ENCODE results near the gene IRF2BPL. TPM values are rescaled to one million over a fixed set of nuclear protein-coding genes. Genes with fewer than 3 reads are reported as not detected.
A peak's percentile ranks its signal among the peaks of the same experiment; 100 is the strongest.

Gene IRF2BPL
- total RNA-seq, 2 donors from 2014 or later, result 42.0 to 51.1 TPM

DNA sequence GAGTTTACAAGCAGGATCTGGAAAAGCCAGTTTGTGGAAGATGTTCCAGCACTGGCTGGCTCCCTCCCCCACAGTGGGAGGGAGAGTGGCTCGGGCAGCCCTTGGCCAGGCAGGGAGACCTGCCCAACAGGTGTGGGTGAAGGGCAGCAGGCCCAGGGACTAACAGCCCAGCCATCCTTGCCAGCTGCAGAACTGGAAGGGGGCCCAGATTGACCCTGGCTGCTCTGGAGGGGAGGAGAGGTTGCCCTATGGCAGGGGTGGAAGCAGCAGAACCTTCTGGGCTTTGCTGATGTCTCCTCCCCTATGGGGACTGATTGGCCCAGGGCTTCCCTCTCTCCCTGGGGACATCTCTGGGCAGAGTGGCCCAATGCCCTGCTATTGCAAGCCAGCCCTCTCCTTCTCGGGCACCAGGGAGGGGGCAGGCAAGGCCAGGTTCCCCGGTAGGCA lies 20.5 kb downstream of the IRF2BPL start:
- H3K4me1 ChIP-seq, result peaks cover 0 to 14% of the 10 kb centered on the region in 2 donors
- H3K4me3 ChIP-seq, result no peak overlapping the region
- no peak for DNase-seq (ENCODE audit: low spot score)
- H3K9me3 ChIP-seq, result no peaks in the 10 kb centered on the region
- H3K27ac ChIP-seq, result peak overlapping the region; percentile 12 to 37
- no peaks in the 10 kb centered on the region for H3K36me3 ChIP-seq
- H3K27me3 ChIP-seq, result no peaks in the 10 kb centered on the region
- no peak for TF ChIP-seq CTCF (IDR thresholded peaks at IDR 0.05)

DNA sequence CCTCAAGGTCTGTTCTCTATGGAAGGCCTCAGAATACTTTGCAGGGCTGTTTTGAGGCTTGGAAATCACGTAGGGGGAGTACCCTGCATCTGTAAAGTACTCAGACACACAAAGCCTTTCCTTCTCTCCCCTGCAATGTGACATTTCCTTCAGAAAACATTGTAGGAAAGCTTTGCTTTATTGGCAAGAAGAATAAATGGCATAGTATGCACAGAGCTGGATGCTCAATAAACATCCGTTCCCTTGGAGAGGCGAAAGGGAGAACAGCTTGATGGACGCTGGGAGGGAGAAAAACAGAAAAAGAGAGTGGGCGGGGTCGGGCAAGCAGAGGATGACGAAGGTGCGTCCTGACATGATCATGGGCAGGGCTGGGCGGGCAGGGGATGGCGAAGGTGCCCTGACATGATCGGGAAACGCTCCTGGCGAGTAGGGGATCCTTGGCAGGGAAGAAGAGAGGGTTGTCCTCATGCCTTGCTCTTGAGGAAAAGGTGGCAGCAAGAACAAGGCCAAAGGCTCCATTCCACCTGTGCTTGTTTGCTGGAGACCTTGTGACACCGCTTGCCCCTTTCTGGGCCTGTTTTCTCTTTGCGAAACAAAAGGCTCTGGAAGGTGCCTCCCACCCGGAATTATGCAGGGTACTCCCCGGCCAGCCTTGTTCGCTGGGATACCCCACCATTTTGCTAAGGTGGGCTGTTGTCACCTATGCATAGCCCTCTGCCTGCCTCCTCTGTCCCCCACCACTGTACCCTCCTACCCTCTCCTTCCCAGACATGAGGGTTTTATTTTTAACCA lies 21.1 kb downstream of the IRF2BPL start:
- Histone ChIP-seq H3K27ac (peak overlapping the region; percentile 12 to 37), H3K4me3 (no peak overlapping the region), H3K36me3 (no peaks in the 10 kb centered on the region), H3K27me3 (no peaks in the 10 kb centered on the region), H3K9me3 (no peaks in the 10 kb centered on the region), H3K4me1 (peaks cover 0 to 14% of the 10 kb centered on the region in 2 donors)
- no peak for DNase-seq (ENCODE audit: low spot score)
- no peak for TF ChIP-seq CTCF (IDR thresholded peaks at IDR 0.05)

DNA sequence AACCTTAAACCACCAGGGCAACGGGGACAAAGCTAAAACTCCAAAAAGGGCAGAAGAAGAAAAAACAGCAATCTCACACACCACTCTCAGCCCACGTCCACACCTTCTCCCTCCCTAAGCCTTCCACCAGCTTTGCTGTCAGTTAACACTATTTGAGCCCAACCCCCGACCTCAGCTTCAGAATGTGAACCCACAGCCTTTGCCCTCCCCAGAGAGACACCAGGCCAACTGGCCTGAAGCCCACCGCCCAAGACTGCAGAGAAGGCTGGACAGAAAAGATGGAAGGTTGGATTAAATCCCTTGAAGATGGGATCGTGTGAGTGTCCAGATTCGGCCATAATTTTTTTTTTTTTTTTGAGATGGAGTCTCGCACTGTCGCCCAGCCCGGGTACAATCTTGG lies 22.4 kb downstream of the IRF2BPL start:
- Histone ChIP-seq H3K27ac (no peak overlapping the region), H3K4me3 (no peak overlapping the region), H3K27me3 (no peaks in the 10 kb centered on the region), H3K4me1 (peaks cover 0 to 15% of the 10 kb centered on the region in 2 donors), H3K9me3 (no peaks in the 10 kb centered on the region), H3K36me3 (no peaks in the 10 kb centered on the region)
- no peak for DNase-seq (ENCODE audit: low spot score)
- TF ChIP-seq CTCF (IDR thresholded peaks at IDR 0.05), result no peak

GRCh38 chr14:77005559-77005958 lies 22.9 kb downstream of the IRF2BPL start:
- peaks cover 0 to 21% of the 10 kb centered on the region in 2 donors for H3K4me1 ChIP-seq
- H3K9me3 ChIP-seq, result no peaks in the 10 kb centered on the region
- H3K4me3 ChIP-seq, result no peak overlapping the region
- no peaks in the 10 kb centered on the region for H3K27me3 ChIP-seq
- TF ChIP-seq CTCF (IDR thresholded peaks at IDR 0.05), result no peak
- H3K27ac ChIP-seq, result no peak overlapping the region
- no peak for DNase-seq (ENCODE audit: low spot score)
- H3K36me3 ChIP-seq, result no peaks in the 10 kb centered on the region

- Histone ChIP-seq H3K27me3 (no peaks in the 10 kb centered on the region), H3K4me1 (peaks cover 0 to 28% of the 10 kb centered on the region in 2 donors), H3K4me3 (no peak overlapping the region), H3K27ac (no peak overlapping the region), H3K9me3 (no peaks in the 10 kb centered on the region), H3K36me3 (no peaks in the 10 kb centered on the region)
- no peak for TF ChIP-seq CTCF (IDR thresholded peaks at IDR 0.05)
- no peak for DNase-seq (ENCODE audit: low spot score)
Measured at GRCh38 chr14:77004711-77005460, 23.6 kb downstream of the IRF2BPL start.

Data from right atrium auricular region (tissue), 2 donors.